Peyer's patch (tissue), 4 donors: Measurements from ENCODE around the gene ZNF598.

ENCODE experiments used
- POLR2A ChIP-seq, 2 donors: fragments of 450-650 bp; IDR thresholded peaks; one replicate each; pipeline ENCODE4 v1.5.1; 2017; ENCODE audit warnings: antibody characterized with exemption in 2 of 2, mild to moderate bottlenecking in 2 of 2, moderate library complexity in 2 of 2
- TF ChIP-seq, protein P1 (sequence below), 6 experiments: fragments of 450-650 bp in 4 of 6; fragments of 200-600 bp in 2 of 6; sonication (generic) in 1 of 6; IDR thresholded peaks; one replicate each; pipeline ENCODE4 v1.5.1; 2017 to 2019; ENCODE audit warnings: antibody characterized with exemption in 6 of 6, mild to moderate bottlenecking in 3 of 6, moderate library complexity in 1 of 6

DNA sequence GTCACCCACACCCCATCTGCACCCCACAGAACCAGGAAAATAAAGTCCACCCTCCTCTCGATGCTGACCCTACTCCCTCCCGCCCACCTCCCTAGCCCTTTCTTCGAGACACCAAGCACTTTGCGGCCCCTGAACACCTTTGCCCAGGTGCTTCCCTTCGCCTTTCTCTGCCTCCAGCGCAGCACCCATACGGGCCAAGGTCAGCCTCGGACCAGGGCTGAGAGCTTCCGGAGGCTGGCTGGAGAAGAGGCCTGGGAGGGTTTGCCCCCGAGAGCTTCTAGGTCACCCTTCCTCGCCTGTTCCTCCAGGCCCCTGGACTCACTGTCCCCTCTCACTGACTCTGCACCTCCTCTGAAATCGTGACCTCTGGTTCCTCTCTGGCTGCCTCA, 14.4 kb upstream of the ZNF598 start:
- TF ChIP-seq, protein P1, sequence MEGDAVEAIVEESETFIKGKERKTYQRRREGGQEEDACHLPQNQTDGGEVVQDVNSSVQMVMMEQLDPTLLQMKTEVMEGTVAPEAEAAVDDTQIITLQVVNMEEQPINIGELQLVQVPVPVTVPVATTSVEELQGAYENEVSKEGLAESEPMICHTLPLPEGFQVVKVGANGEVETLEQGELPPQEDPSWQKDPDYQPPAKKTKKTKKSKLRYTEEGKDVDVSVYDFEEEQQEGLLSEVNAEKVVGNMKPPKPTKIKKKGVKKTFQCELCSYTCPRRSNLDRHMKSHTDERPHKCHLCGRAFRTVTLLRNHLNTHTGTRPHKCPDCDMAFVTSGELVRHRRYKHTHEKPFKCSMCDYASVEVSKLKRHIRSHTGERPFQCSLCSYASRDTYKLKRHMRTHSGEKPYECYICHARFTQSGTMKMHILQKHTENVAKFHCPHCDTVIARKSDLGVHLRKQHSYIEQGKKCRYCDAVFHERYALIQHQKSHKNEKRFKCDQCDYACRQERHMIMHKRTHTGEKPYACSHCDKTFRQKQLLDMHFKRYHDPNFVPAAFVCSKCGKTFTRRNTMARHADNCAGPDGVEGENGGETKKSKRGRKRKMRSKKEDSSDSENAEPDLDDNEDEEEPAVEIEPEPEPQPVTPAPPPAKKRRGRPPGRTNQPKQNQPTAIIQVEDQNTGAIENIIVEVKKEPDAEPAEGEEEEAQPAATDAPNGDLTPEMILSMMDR (IDR thresholded peaks at IDR 0.05), result no peak
- TF ChIP-seq POLR2A (IDR thresholded peaks at IDR 0.05), result no peak
